Measurements from ENCODE around the gene GABRG2.

- no peak for TF ChIP-seq POLR2AphosphoS5 (IDR thresholded peaks at IDR 0.05; ENCODE audit: low read depth, low read length)
- TF ChIP-seq CTCF (IDR thresholded peaks at IDR 0.05) = no peak
- TF ChIP-seq TCF7L2 (IDR thresholded peaks at IDR 0.05; ENCODE audit: low read depth, low read length) = no peak
- TF ChIP-seq SIN3A (IDR thresholded peaks at IDR 0.05; ENCODE audit: borderline replicate concordance, insufficient read depth, low read depth, low read length) = no peak
- no peak for TF ChIP-seq REST (IDR thresholded peaks at IDR 0.05; ENCODE audit: insufficient read depth in 1 of 2, low read depth in 2 of 2, low read length in 1 of 2)
Measured at GRCh38 chr5:162091336-162091735, 23.8 kb downstream of the GABRG2 start.
